WI38 (cell line): ENCODE results near the gene COQ8A.

Source experiments
- H3K4me3 ChIP-seq: 2 replicates; pipeline ENCODE4 v1.5.1; 2011; ENCODE audit warnings: low read depth, mild to moderate bottlenecking, control low read depth, low read length
- TF ChIP-seq, protein P1 (sequence below): IDR thresholded peaks from 2 replicates; pipeline ENCODE4 v1.5.1; 2012; ENCODE audit warnings: low read depth, mild to moderate bottlenecking, control low read depth, low read length

COQ8A gene

DNA sequence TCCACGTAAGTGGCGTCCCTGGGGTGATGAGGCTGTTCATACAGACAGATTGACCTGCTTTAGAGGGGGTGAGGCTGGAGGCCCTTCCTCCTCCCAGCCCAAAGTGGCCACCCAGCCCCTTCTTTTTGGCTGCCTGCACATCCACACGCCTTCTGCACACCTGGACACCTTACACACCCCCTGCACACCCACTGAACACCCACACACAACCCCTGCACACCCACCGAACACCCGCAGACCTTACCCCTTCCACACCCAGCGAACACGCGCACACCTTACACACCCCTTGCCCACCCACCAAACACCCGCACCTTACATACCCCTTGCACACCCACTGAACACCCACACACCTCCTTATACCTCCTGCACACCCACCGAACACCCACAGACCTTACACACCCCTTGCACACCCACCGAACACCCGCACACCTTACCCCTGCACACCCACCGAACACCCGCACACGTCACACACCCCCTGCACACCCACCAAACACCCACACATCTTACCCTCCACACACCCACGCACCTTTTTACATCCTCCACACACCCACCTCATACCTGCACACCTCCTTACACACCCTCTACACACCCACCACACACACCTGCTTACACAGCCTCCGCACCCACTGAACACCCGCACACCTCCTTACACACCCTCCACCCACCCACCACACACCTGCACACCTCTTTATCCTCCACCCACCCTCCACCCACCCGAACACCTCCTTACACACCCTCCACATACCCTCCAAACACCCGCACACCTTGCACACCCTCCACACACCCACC lies 37.7 kb downstream of the COQ8A start:
- TF ChIP-seq, protein P1, sequence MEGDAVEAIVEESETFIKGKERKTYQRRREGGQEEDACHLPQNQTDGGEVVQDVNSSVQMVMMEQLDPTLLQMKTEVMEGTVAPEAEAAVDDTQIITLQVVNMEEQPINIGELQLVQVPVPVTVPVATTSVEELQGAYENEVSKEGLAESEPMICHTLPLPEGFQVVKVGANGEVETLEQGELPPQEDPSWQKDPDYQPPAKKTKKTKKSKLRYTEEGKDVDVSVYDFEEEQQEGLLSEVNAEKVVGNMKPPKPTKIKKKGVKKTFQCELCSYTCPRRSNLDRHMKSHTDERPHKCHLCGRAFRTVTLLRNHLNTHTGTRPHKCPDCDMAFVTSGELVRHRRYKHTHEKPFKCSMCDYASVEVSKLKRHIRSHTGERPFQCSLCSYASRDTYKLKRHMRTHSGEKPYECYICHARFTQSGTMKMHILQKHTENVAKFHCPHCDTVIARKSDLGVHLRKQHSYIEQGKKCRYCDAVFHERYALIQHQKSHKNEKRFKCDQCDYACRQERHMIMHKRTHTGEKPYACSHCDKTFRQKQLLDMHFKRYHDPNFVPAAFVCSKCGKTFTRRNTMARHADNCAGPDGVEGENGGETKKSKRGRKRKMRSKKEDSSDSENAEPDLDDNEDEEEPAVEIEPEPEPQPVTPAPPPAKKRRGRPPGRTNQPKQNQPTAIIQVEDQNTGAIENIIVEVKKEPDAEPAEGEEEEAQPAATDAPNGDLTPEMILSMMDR: no peak
- no peak overlapping the region for H3K4me3 ChIP-seq

DNA sequence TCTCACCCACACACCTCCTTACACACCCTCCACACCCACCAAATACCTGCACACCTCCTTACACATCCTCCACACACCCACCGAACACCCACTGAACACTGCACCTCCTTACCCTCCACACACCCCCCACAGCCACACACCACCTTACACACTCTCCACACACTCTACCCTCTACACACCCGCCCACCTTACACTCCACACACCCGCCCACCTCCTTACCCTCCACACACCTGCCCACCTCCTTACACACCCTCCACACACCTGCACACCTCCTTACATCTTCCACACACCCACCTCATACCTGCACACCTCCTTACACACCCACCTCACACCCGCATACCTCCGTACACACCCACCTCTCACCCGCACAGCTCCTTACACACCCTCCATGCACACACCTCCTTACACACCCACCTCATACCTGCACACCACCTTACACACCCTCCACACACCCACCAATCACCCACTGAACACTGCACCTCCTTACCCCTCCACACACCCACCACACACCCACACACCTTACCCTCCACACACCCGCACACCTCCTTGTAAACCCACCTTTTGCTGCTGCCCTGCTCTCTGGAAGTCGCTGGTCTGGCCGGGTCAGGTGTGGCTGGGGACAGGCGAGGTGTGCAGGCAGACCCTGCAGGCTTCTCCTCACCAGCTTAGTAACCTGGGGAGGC lies 38.5 kb downstream of the COQ8A start:
- TF ChIP-seq, protein P1: no peak
- no peak overlapping the region for H3K4me3 ChIP-seq

DNA sequence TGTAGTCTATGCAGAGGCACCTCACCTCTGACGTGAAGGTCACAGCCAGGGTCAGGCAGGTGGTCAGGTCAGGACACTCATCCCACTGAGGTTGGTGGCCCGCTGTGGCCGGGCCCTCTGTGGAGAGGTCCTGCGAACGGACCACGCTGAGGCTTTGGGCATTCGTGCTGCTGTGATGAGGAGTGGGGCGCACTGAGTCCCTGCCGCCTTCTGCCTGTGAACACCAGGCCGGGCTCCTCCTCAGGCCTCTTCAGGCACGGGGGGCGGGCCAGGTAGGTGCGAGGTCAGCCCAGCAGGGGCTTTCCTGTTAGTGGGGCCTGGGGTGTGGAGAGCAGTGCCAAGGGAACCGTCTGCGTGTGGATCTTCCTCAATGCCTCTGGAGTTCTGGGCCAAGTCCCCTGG lies 39.0 kb downstream of the COQ8A start:
- no peak overlapping the region for H3K4me3 ChIP-seq
- TF ChIP-seq, protein P1: no peak

DNA sequence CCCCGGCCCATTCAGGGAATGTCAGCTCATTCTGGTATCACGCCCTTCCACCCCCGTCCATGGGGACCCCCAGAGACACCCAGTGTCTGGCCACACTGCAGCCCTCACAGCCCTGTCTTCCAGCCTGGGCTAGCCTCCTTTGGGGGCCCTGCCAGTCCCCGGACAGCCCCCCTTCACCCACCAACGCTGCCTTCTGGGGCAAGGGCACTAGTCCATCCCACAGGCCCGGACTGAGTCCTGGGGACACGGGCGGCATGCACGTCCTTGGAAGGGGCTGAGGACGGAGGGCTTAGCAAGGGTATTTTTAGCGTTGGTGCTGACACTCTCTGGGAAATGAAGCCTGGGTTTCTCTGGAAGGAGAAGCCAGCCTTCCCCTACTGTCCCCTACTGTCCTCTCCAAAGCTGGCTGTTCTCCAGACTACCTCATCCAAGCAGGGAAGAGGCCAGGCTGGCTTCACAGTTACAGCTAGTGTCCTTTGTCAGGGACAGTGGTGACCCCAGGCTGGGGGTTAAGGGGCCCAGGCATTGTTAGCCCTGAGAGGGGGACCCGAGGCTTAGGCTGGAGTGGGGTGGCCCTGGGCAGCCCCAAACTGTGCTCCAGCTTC lies 39.5 kb downstream of the COQ8A start:
- TF ChIP-seq, protein P1: no peak
- no peak overlapping the region for H3K4me3 ChIP-seq

DNA sequence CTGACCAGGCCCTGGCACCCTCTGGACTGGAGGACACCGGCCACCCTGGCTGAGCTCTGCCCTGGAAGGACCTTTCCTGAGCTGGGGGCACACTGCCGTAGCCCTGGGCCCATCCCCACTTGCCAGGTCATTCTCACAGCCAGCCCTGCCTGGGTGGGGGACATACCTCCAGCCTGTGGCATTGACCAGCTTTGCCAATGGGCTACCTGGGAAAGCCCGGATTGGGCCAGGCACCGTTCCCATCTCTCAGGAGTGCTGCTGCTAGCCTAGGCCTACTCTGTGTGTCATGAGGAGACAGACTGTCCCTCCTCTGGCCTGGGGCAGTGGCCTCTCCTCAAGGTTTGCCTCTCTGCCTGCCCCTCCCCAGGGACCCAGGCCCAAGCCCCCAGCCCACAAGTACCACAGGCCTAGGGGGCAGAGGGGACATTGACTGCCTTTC lies 40.0 kb downstream of the COQ8A start:
- TF ChIP-seq, protein P1: no peak
- no peak overlapping the region for H3K4me3 ChIP-seq

DNA sequence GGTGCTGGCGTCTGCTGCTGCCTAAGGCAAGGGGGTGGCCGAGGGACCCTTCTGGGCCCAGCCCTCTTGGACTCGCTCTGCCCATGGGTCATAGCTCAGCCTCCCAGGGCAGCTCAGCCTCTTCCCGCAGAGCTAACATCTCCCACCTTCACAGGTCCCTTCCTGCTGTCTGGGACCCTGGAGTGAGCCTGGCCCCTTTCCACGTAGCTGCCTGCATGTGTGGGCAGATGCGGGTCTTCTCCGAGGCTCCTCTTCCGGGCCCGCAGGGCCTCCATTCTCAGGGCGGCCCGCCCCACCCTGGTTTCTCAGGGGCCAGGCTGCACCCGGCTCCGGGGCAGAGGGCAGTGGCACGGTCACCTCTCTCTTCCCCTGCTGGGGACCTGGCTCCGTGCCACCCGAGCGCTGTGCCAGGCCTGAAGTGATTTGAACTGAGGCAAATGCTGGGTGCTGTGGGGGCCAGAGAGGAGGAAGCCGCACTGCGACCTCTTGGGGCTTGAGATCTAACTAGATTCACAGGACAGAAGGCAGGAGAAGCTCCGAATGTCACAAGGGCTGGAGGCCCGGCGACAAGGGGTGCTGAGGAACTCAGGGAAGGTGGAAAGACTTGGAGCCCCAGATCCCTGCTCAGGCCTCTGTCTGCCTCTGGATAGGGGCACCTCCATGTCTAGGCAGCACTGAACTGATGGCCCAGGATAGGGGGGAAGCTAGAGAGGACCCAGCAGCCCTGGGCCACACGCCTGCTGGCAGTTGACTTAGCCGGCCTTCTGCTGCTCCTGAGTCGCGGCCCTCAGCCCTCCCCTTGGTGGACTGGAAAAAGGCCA lies 40.7 kb downstream of the COQ8A start:
- no peak overlapping the region for H3K4me3 ChIP-seq
- TF ChIP-seq, protein P1: no peak
